Stimulated activated CD4-positive, alpha-beta T cell treated with anti-CD3 and anti-CD28 coated beads, Interleukin-4, amount 100 ng/mL, for 48 hours (primary cell): ENCODE measurements around the gene FGF7.
"Not testable (repeated sequence)": the region's sequence is repeated elsewhere in the genome, so short reads cannot be mapped to it uniquely, and the experiment has no call there.

ENCODE experiments used
- DNase-seq, 2 donors: peaks; one replicate each; pipeline ENCODE4 v3.0.0-alpha.2; 2020; ENCODE audit warnings: low read depth in 2 of 2

Gene FGF7

DNA sequence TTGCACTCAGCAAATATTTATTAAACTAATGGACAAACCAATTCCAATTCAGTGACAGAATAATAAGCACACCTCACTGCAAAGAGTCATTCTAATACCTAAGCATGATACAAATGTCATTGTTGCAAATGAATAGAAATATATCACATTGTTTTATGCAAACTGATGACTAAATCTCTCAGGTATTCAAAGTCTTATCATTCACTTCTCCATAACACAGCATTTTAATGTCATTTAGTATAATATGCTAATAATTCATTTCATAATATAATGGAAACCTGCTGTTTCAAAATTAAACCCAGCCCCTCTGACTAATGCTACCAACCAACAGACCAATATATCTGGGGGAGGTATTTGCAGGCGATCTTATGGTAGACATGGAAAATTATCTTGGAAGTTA, 71.8 kb downstream of the FGF7 start:
- no peak for DNase-seq

DNA sequence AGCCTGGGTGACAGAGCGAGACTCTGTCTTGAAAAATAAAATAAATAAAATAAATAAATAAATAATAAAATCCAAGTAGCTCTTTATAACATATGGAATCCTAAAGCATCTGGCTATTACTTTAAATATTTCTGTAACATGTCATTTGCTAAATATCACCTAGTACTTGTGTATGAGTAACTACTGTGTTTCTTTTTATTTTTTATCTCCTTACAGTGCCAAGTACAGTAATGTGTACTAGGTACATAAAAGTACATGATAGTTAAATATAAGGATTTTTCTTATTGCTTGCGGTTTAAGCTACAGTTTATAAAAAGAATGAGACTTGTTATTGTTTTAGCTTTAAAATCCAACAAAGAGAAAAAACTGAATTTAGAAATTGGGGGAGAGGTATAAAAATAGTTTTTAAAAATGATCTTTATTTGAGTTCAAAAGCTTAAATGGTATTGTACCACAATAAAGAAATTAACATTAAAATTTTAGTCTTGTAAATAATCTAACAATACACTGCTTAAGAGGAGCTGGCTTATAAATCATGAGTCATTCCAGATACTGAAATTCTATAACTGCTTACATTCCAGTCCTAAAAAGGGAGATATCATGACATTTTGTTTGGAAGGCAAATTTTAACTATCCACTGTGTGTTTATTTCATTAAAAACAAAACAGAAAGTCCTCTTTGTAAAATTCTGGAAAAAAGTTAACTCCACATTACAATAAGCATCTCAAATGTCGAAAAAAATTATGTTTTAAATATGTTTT, 73.1 kb downstream of the FGF7 start:
- no peak for DNase-seq

DNA sequence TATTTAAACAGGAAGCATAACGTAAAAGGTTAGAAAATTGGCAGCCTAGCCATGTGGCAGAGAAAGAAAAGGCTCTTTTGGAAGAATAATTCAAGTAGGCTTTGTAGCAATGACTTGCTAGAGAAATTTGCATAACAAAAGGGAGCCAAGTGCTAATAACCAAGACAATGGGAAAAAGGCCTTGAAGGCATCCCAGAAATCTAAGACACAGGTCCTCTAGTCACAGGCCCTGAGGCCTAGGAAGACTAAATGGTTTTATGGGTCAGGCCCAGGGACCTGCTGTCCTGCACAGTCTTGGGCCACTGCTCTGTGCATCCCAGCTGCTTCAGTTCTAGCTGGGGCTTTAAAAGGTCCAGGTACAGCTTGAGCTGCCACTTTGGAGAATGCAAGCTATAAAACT, 78.5 kb downstream of the FGF7 start:
- DNase-seq: no peak

DNA sequence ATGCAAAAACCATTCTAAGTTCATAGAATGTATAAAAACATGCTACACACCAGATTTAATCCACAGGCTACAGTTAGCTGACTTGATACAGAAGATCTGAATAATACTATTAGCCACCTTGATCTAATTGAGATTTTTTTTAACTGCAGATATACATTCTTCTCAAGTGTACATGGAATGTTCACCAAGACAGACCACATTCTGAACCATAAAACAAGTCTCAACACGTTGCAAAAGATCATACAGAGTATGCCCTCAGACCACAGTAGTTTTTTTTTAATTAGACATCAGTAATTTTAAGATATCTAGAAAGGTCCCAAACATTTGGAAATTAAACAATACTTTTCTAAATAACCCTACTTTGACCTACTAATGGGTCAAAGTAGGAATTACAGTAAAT, 83.3 kb downstream of the FGF7 start:
- DNase-seq: no peak

DNA sequence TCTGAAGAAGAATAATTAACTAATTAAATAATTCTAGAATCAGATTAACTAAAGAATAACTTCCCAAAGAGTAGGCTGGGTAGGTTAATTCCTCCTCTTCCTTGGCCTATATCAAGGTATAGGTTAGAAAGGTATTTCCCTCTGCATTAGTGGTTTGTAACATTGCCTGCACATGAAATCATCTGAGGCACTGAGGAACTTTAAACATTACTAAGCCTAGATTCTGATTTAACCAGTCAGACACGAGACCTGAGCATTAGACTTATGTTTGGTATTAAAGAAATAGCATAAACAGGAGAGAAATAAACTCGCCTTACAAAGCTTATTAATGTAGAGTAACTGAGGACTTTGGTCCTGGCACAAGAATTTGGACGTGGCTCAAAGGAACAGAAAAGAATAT, 84.2 kb downstream of the FGF7 start:
- no peak for DNase-seq

DNA sequence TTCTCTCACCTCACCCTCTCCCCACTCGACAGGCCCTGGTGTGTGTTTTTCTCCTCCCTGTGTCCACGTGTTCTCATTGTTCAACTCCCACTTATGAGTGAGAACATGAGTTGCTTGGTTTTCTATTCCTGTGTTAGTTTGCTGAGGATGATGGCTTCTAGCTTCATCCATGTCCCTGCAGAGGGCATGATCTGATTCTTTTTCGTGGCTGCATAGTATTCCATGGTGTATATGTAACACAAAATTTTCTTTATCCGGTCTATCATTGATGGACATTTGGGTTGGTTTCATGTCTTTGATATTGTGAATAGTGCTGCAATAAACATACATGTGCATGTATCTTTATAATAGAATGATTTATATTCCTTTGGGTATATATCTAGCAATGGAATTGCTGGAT, 89.7 kb downstream of the FGF7 start:
- not testable (repeated sequence) for DNase-seq

DNA sequence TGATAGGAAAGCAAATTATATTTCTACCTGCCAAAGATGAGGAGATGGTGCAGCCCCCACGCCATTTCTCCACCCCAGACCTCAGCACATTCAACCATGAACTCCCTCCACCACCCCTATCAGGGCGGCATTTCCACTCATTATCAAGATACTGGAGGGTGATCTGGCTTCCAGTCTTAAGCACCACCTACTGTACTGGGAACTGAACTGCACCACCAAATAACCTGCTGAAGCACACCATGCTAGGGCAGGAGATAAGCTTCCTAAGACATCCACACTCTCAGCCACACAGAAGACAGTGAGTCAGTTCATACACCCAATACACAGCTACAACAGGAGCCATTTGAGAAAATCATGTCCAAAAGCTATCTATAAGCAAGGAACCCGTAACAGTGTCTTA, 98.8 kb downstream of the FGF7 start:
- DNase-seq: no peak

DNA sequence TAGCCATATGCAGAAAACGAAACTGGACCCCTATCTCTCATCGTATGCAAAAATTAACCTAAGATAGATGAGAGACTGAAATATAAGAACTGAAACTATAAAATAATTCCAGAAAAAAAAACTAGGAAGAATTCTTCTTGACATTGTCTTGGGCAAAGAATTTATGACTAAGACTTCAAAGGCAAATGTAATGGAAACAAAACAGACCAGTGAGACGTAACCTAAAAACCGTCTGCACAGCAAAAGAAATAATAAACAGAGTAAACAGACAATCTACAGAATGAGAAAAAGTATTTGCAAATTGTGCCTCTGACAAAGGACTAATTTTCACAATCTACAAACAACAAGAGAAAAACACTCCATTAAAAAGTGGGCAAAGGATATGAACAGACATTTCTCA, 105.2 kb downstream of the FGF7 start:
- DNase-seq: no peak

DNA sequence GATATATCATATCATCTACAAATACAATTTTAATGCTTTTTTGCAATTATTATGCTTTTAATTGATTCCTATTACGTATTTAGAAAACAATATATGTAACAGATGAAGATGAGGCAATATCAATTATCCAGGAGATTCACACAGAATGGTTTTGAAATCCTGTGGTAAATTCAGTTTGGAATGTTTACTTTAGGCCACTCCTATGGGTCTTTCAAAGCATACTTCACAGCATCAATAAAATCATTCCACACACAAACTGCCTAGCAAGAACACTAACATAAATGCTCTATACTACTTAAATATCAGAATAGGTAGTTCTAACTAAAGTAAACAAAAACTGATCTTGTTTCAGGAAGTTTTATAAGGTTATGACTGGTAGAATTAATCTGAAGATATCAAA, 107.0 kb downstream of the FGF7 start:
- no peak for DNase-seq
